Spleen (tissue), 13 donors: ENCODE data around the gene TBC1D26. TPM values are rescaled to one million over a fixed set of nuclear protein-coding genes. Genes with fewer than 3 reads are reported as not detected.
"Not testable (repeated sequence)": the region's sequence is repeated elsewhere in the genome, so short reads cannot be mapped to it uniquely, and the experiment has no call there.

Experiments used
- DNase-seq: peaks from one replicate; pipeline ENCODE4 v3.0.0-alpha.2; 2020
- H3K27ac ChIP-seq, 8 donors: fragments of 200-600 bp; sonication (generic) in 7 of 8; 1 replicate in 4 of 8; 2 replicates in 4 of 8; pipeline versions ENCODE4 v1.5.0 to v1.8.0; 2016 to 2021; ENCODE audit warnings: inconsistent platforms in 4 of 8, mild to moderate bottlenecking in 4 of 8, moderate library complexity in 1 of 8
- H3K27me3 ChIP-seq, 7 donors: fragments of 200-600 bp; sonication (generic) in 6 of 7; replicated peaks in 1 of 7; 1 replicate in 4 of 7; 2 replicates in 3 of 7; pipeline versions ENCODE4 v1.5.0 to v1.8.0; 2016 to 2021; ENCODE audit warnings: inconsistent platforms in 3 of 7, mild to moderate bottlenecking in 1 of 7
- H3K36me3 ChIP-seq, 6 donors: fragments of 200-600 bp; sonication (generic) in 5 of 6; 1 replicate in 4 of 6; 2 replicates in 2 of 6; pipeline versions ENCODE4 v1.5.0 to v1.8.0; 2016 to 2021; ENCODE audit warnings: inconsistent platforms in 2 of 6
- H3K4me1 ChIP-seq, 6 donors: fragments of 200-600 bp; sonication (generic) in 5 of 6; 1 replicate in 3 of 6; 2 replicates in 3 of 6; pipeline versions ENCODE4 v1.5.0 to v1.8.0; 2016 to 2021; ENCODE audit warnings: inconsistent platforms in 3 of 6
- H3K4me3 ChIP-seq, 8 donors: fragments of 200-600 bp; sonication (generic) in 7 of 8; 1 replicate in 4 of 8; 2 replicates in 4 of 8; pipeline versions ENCODE4 v1.5.0 to v1.8.0; 2016 to 2021; ENCODE audit warnings: inconsistent platforms in 4 of 8, mild to moderate bottlenecking in 4 of 8, moderate library complexity in 2 of 8
- H3K9me3 ChIP-seq, 8 donors: fragments of 200-600 bp; sonication (generic) in 7 of 8; 1 replicate in 4 of 8; 2 replicates in 4 of 8; pipeline versions ENCODE4 v1.5.0 to v1.8.0; 2016 to 2021; ENCODE audit warnings: inconsistent platforms in 4 of 8
- POLR2AphosphoS5 ChIP-seq, 3 donors: sonication (generic); formaldehyde crosslinking; IDR thresholded peaks; one replicate each; pipeline ENCODE4 v1.5.1; 2017; ENCODE audit warnings: antibody characterized with exemption in 3 of 3
- WGBS, 5 donors: extraction: QIAGEN DNeasy Blood & Tissue Kit in 3 of 5; methylation state at CpG; one replicate each; pipeline versions ENCODE4 v1.1.5 to v1.1.7; 2013 to 2018; 5-methylcytosine and 5-hydroxymethylcytosine counted together
- intact Hi-C: fragments of 100-400 bp; cut with DNase I; formaldehyde crosslinking; loops from one replicate; pipeline ENCODE4 v1.15.0; 2023; ENCODE audit warnings: low total_unique reads
- long read RNA-seq, 2 donors: transcript quantifications; one replicate each; lab custom pipeline, GENCODE V29; 2026
- polyA plus RNA-seq, 3 donors: library from polyadenylated mRNA; stranded (reverse); fragments of 200-250 nt; gene quantifications; one replicate each; pipeline ENCODE4 v1.2.1, GENCODE V29; 2013
- total RNA-seq, 7 donors: library from RNA; depleted of rRNA in 3 of 7; stranded (reverse); fragments of >200 nt in 3 of 7; fragmentation: NEBNext Ultra II Directional in 4 of 7; extraction: Animal tissue kit (Norgen Biotek cat#: 25700) in 4 of 7; gene quantifications; one replicate each; pipeline versions ENCODE4 v1.1.0 to v1.2.1, GENCODE V29; 2016 to 2021
- TF ChIP-seq, protein P1 (sequence below), 11 experiments: fragments of 200-600 bp in 7 of 11; fragments of 450-650 bp in 4 of 11; sonication (generic) in 4 of 11; IDR thresholded peaks in 8 of 11; conservative IDR thresholded peaks in 3 of 11; 1 replicate in 7 of 11; 2 replicates in 4 of 11; pipeline versions ENCODE4 v1.4.0 to v1.8.0; 2016 to 2021; ENCODE audit warnings: antibody characterized with exemption in 11 of 11, inconsistent platforms in 4 of 11, mild to moderate bottlenecking in 1 of 11
- donor health status: healthy with polysubstance abuse.
- donor health status: DM: no; HTN: no; CAD: no; lungs with moderate emphysema.
- donor health status: DM: no; HTN: no; CAD: no.
- donor health status: Bipolar disorder and iron deficiency.
- donor health status: healthy.
- donor health status: DM: no; HTN: no; CAD: no.
- donor health status: DM: yes; HTN: yes; CAD: no.

TBC1D26 gene
- total RNA-seq (under 1 TPM in 2 of 7 donors, not detected in 5; 0.32 to 0.47 TPM), polyA plus RNA-seq (under 1 TPM; 0.05 to 0.29 (median 0.17) TPM)
- long read RNA-seq, donor 1, result 0 reads
- long read RNA-seq, donor 2, result 0 reads

DNA sequence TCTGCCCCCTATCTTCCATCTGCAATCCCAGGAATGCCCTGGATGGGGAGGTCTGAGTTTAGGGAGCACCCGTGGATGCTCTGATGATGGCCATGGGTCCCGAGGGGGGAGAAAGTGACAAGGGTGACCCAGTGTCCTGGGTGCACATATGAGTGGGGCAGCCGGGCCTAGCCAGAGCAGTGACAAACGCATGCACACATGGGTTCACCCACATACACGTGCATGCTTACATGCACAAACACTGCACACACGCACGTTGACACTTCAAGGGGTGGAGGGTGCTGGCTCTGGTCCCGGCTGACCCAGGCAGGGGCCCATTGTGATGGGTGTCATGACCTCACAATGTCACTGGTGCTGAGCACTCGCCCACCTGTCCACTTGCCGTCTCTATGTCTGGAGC is at the start of gene TBC1D26:
Gene TBC1D26, plus strand, starts transcription at position 384 of the 400 bp plus-strand sequence. CDS start 3,066 bp downstream, outside the sequence.
- H3K27me3 ChIP-seq, H3K4me1 ChIP-seq, H3K27ac ChIP-seq, intact Hi-C loops, H3K4me3 ChIP-seq, DNase-seq, H3K36me3 ChIP-seq: not testable (repeated sequence)
- peaks cover 0 to 15% (median 0%) of the 10 kb centered on the region in 8 donors for H3K9me3 ChIP-seq
- 68 to 89% (median 83%) methylated on average over 4 to 9 of the region's 10 CpGs for WGBS, 5 donors

DNA sequence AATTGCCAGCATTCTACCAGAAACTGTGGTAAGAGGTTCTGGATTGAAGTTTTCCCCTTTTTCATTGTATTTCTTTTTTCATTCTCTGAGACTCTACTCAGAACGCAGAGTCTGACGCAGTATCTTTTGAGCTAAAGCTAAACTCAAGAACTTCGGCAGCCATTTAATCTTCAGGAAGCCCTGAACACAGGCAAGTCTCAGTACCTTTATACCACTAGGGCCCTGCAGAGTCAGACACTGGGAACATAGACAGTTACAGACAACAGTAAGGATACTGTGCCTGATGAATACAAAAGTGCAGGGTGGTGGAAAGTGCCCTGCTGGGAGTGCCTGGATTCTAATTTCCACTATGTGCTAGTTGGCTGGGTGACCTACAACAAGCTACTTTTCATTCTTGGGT is 48.9 kb upstream of the TBC1D26 start:
- H3K9me3 ChIP-seq, DNase-seq, H3K27me3 ChIP-seq, H3K36me3 ChIP-seq, H3K27ac ChIP-seq, intact Hi-C loops: not testable (repeated sequence)
- WGBS, 5 donors, result 79 to 93% (median 87%) methylated on average over 3 of the region's 3 CpGs
- peak overlapping the region in 3 of 8 donors; percentile 52 to 78 (median 61) for H3K4me3 ChIP-seq
- H3K4me1 ChIP-seq, result peaks cover 0 to 20% (median 7%) of the 10 kb centered on the region in 6 donors

DNA sequence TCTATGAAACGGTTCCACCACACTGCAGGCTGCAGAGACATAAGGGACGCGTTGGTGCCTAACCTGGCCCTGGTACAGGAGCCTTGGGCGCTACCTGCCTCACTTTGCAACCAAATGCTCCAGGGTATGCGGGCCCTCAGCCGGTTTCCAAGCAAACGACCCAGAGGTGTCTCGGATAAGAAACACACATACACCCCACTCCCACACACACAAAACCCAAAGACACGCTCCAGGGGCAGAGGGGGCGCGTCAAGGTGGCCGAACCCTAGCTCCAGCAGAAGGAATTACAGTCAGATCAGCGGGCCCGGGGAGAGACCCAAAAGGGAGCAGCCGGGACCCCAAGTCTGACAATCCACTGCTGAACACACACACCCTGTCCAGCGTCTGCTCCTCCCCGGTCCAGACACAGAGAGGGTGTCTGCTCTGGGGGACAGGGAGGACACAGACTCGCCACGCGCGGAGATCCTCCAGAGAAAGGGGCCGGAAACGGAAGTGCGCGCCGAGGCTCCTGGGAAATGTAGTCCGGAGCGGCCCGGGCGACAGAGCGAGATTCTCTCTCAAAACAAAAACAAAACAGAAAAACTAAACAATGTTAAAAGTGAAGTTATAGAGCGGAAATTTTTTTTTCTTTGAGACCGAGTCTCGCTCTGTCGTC is 48.1 kb upstream of the TBC1D26 start, which contains the start of gene TRIM16:
Gene TRIM16, minus strand, starts transcription at position 488 of the 655 bp plus-strand sequence. CDS start 32,702 bp downstream, outside the sequence.
- peak within 1 kb of the TSS in 7 of 8 donors; percentile 4 to 78 (median 74) for H3K27ac ChIP-seq
- H3K36me3 ChIP-seq, intact Hi-C loops, H3K27me3 ChIP-seq, H3K9me3 ChIP-seq: not testable (repeated sequence)
- peak; percentile 95 for DNase-seq
- H3K4me1 ChIP-seq, result peaks cover 0 to 20% (median 7%) of the 10 kb centered on the region in 6 donors
- TF ChIP-seq, protein P1, sequence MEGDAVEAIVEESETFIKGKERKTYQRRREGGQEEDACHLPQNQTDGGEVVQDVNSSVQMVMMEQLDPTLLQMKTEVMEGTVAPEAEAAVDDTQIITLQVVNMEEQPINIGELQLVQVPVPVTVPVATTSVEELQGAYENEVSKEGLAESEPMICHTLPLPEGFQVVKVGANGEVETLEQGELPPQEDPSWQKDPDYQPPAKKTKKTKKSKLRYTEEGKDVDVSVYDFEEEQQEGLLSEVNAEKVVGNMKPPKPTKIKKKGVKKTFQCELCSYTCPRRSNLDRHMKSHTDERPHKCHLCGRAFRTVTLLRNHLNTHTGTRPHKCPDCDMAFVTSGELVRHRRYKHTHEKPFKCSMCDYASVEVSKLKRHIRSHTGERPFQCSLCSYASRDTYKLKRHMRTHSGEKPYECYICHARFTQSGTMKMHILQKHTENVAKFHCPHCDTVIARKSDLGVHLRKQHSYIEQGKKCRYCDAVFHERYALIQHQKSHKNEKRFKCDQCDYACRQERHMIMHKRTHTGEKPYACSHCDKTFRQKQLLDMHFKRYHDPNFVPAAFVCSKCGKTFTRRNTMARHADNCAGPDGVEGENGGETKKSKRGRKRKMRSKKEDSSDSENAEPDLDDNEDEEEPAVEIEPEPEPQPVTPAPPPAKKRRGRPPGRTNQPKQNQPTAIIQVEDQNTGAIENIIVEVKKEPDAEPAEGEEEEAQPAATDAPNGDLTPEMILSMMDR (IDR thresholded peaks at IDR 0.05 in 8 of 11, conservative IDR thresholded peaks at IDR 0.05 in 3 of 11), result peak in 1 of 11 experiments; percentile 38
- TF ChIP-seq POLR2AphosphoS5 (IDR thresholded peaks at IDR 0.05), result peak; percentile 64 to 90 (median 74)
- H3K4me3 ChIP-seq, result peak within 1 kb of the TSS; percentile 30 to 78 (median 52)
- 1 to 3% (median 2%) methylated on average over 24 to 34 of the region's 35 CpGs for WGBS, 5 donors

DNA sequence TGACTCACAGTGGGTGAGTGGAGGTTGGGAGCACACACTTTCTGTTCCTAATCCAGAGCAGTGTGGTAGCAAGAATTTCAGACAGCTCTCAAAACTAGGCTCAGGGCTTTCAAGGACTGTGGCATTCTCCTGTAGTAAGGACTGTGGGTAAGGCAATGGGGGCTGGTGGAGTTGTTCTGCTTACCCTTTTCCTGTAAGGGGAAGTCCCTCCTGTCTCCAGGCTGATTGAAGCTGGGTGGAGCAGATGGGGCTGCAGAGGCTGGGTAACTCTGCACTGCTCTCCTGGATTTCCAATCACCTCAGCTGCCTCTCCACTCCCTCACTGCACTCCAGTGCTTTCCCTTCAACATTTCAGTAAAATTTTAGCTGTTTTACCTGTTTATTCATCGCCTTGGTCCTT is 44.6 kb upstream of the TBC1D26 start:
- 78 to 95% (median 94%) methylated on average over 1 of the region's 1 CpG for WGBS, 5 donors
- H3K4me1 ChIP-seq, result peaks cover 0 to 18% (median 7%) of the 10 kb centered on the region in 6 donors
- H3K9me3 ChIP-seq, H3K4me3 ChIP-seq, H3K36me3 ChIP-seq, H3K27ac ChIP-seq, H3K27me3 ChIP-seq, intact Hi-C loops, DNase-seq: not testable (repeated sequence)

DNA sequence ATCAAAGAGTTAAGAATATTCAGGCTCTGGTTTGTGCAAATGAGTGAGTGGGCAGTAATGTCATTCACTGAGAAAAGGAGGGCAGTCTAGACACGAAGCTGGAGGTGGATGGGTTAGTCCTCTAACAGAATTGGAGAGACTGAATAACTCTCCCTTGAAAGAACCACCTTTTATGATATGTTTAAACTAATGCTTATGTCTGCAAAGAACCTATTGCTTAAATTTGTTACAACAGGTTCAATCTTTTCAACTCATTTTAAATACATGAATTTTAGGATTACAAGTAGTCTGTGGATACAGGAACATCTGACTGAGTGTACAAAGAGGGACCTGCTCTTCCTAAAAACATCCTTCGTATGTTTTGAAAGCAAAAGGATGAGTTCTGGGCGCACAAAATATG is 33.1 kb upstream of the TBC1D26 start:
- intact Hi-C loops, DNase-seq, H3K27me3 ChIP-seq, H3K36me3 ChIP-seq, H3K9me3 ChIP-seq, H3K4me1 ChIP-seq: not testable (repeated sequence)
- WGBS, 5 donors, result 0 to 11% (median 8%) methylated on average over 1 to 3 of the region's 3 CpGs
- Histone ChIP-seq H3K27ac (peak overlapping the region in 6 of 8 donors; percentile 39 to 79 (median 76)), H3K4me3 (peak overlapping the region; percentile 41 to 76 (median 48))

DNA sequence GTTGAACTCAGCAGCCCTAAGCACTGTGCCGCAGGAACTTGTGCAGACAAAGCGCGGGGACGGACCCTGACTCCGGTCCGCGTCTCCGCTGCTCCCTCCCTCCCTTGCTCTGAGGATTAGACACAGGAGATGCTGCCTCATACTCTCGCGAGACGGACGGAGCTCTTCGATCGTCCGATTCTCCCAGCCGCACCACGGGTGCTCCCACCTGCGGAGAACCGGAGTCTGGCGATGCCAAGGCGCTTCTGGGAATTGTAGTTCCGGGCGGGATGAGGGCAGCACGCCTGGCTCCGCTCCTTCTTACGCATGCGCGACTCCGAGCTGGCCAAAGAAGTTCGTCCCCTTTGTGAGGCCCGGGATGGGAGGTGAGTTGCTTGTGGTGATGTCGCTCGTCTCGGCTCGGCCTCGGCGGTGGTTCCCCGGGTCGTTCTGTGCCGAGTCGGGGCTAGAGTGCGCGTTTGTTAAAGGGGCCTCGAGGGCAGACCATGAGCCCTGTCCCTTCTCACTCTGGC is 32.6 kb upstream of the TBC1D26 start, which contains the start of gene ZNF286A:
Gene ZNF286A, plus strand, starts transcription at position 340 of the 512 bp plus-strand sequence. CDS start 578 bp downstream, outside the sequence.
- H3K36me3 ChIP-seq, result peaks cover 0 to 12% (median 2%) of the 10 kb centered on the region in 6 donors
- peak; percentile 99 for DNase-seq
- intact Hi-C loops, H3K9me3 ChIP-seq, H3K27me3 ChIP-seq, H3K4me1 ChIP-seq: not testable (repeated sequence)
- peak within 1 kb of the TSS; percentile 41 to 76 (median 48) for H3K4me3 ChIP-seq
- peak; percentile 87 to 94 (median 92) for TF ChIP-seq POLR2AphosphoS5 (IDR thresholded peaks at IDR 0.05)
- TF ChIP-seq, protein P1 (IDR thresholded peaks at IDR 0.05 in 8 of 11, conservative IDR thresholded peaks at IDR 0.05 in 3 of 11), result peak in 2 of 11 experiments; percentile 17 to 19
- 0 to 1% (median 0%) methylated on average over 32 to 44 of the region's 44 CpGs for WGBS, 5 donors
- peak within 1 kb of the TSS in 6 of 8 donors; percentile 39 to 79 (median 76) for H3K27ac ChIP-seq

DNA sequence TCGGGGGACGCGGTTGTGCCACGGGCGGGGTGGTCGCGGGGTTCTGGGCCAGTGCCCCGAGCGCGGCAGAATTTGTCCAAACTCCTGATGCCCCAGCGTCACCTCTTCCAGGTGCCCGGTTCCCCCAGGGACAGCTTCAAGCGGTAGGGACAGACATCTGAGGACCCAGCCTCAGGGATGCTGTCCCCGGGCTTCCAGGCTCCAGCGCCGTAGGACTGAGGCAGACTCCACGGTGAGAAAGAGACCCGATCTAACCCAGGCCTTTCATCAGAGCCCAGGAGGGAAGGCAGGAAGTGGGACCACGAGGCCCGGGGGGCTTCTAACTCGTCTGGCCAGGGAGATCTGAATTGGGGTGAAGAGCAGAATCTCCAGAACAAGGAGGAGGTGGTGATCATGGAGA is 32.1 kb upstream of the TBC1D26 start:
- H3K4me3 ChIP-seq, result peak overlapping the region; percentile 41 to 76 (median 48)
- H3K9me3 ChIP-seq, intact Hi-C loops, DNase-seq, H3K27me3 ChIP-seq, H3K4me1 ChIP-seq: not testable (repeated sequence)
- H3K27ac ChIP-seq, result peak overlapping the region in 6 of 8 donors; percentile 39 to 79 (median 76)
- peaks cover 0 to 17% (median 4%) of the 10 kb centered on the region in 6 donors for H3K36me3 ChIP-seq
- WGBS, 5 donors, result 0 to 7% (median 2%) methylated on average over 3 to 13 of the region's 21 CpGs; no CpG with 5 or more reads in 2 of the 5 donors

DNA sequence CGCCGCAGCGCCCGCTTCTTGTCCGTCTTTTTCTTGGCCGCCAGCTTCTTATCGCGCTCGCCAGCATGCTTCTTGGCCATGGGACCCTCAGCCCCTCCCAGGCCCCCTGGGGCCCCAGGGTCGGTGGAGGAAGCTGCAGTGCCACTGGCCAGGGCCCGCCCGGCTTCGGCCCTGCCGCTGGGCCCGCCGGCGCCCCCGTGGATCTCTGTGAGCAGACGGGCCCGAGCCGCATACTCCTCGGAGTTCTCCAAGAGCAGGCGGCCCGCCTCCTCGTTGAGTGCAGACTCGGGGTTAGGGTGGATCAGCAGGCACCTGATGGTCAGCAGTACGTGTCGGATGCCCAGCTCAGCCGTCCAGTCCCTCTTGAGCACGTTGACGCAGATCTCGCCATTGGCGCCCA is 27.8 kb upstream of the TBC1D26 start:
- intact Hi-C loops, DNase-seq, H3K27me3 ChIP-seq, H3K4me1 ChIP-seq, H3K4me3 ChIP-seq, H3K27ac ChIP-seq: not testable (repeated sequence)
- 96 to 99% (median 98%) methylated on average over 16 to 28 of the region's 33 CpGs for WGBS, 5 donors
- Histone ChIP-seq H3K9me3 (peaks cover 5 to 52% (median 44%) of the 10 kb centered on the region in 8 donors), H3K36me3 (peaks cover 10 to 60% (median 37%) of the 10 kb centered on the region in 6 donors)
